B cell (primary cell): ENCODE results near the gene RAB11FIP5. TPM values are rescaled to one million over a fixed set of nuclear protein-coding genes. Genes with fewer than 3 reads are reported as not detected.
"Not testable (repeated sequence)": the region's sequence is repeated elsewhere in the genome, so short reads cannot be mapped to it uniquely, and the experiment has no call there.

Experiments used
- ATAC-seq: fragments of 200-7000 bp; cut with Tn5 transposase; one replicate; pipeline ENCODE4 v1.10.0; 2021; ENCODE audit warnings: low read depth, mild to moderate bottlenecking, moderate number of reproducible peaks, moderate library complexity
- CTCF ChIA-PET: fragments of 350-600 bp; sonication (Branson Sonifier 250); formaldehyde crosslinking; loops from one replicate; lab custom pipeline; 2021; ENCODE audit warnings: antibody characterized with exemption, inconsistent platforms; lab: Charles Lee
- POLR2A ChIA-PET: fragments of 350-600 bp; sonication (Branson Sonifier 250); formaldehyde crosslinking; loops from one replicate; lab custom pipeline; 2021; ENCODE audit warnings: antibody characterized with exemption; lab: Charles Lee
- DNase-seq: peaks from one replicate; pipeline ENCODE4 v3.0.0; 2013
- H2AFZ ChIP-seq: 2 replicates; pipeline ENCODE4 v1.6.1; 2012; ENCODE audit warnings: mild to moderate bottlenecking, low read depth, low read length; ENCODE audit not compliant: insufficient read depth, poor library complexity, severe bottlenecking
- H3K27ac ChIP-seq, 2 donors: 1 replicate in 1 of 2; 2 replicates in 1 of 2; pipeline ENCODE4 v1.5.1; 2012 to 2013; ENCODE audit warnings: low read length in 2 of 2, mild to moderate bottlenecking in 2 of 2, moderate library complexity in 1 of 2
- H3K27me3 ChIP-seq, 4 experiments: fragments of 200-600 bp in 1 of 4; sonication (generic) in 1 of 4; replicated peaks in 1 of 4; 1 replicate in 2 of 4; 2 replicates in 2 of 4; pipeline versions ENCODE4 v1.6.1 to v1.7.0; 2013 to 2016; ENCODE audit warnings: low read length in 3 of 4, mild to moderate bottlenecking in 2 of 4, mixed read lengths in 1 of 4, moderate library complexity in 1 of 4; ENCODE audit not compliant: insufficient read depth in 4 of 4, control insufficient read depth in 3 of 4; ENCODE audit errors: control extremely low read depth in 1 of 4
- H3K36me3 ChIP-seq, 2 experiments: replicated peaks in 1 of 2; 1 replicate in 1 of 2; 2 replicates in 1 of 2; pipeline versions ENCODE4 v1.6.1 to v1.7.1; 2013; ENCODE audit warnings: low read length in 1 of 2; ENCODE audit not compliant: insufficient read depth in 2 of 2, control insufficient read depth in 1 of 2; ENCODE audit errors: control extremely low read depth in 1 of 2, extremely low read depth in 1 of 2
- H3K4me1 ChIP-seq, 2 donors: fragments of 200-600 bp in 1 of 2; sonication (generic) in 1 of 2; 1 replicate in 1 of 2; 2 replicates in 1 of 2; pipeline versions ENCODE4 v1.5.1 to v1.6.1; 2013 to 2017; ENCODE audit warnings: low read length in 2 of 2; ENCODE audit not compliant: control insufficient read depth in 2 of 2, insufficient read depth in 2 of 2
- H3K4me2 ChIP-seq: replicated peaks from 2 replicates; pipeline ENCODE3; 2012; ENCODE audit warnings: mild to moderate bottlenecking, low read depth, low read length; ENCODE audit not compliant: poor library complexity, severe bottlenecking
- H3K4me3 ChIP-seq, 5 experiments: fragments of 200-600 bp in 1 of 5; sonication (generic) in 1 of 5; 1 replicate in 3 of 5; 2 replicates in 2 of 5; pipeline versions ENCODE4 v1.5.1 to v1.7.0; 2011 to 2016; ENCODE audit warnings: low read length in 4 of 5, mild to moderate bottlenecking in 4 of 5, low read depth in 2 of 5, control low read depth in 1 of 5, moderate library complexity in 1 of 5; ENCODE audit not compliant: insufficient read depth in 1 of 5; ENCODE audit errors: control extremely low read depth in 1 of 5, extremely low read depth in 1 of 5
- H3K79me2 ChIP-seq: fragments of 200-600 bp; sonication (generic); one replicate; pipeline ENCODE4 v1.6.0; 2016; ENCODE audit warnings: low read length; ENCODE audit not compliant: control insufficient read depth, insufficient read depth
- H3K9ac ChIP-seq: fragments of 200-600 bp; sonication (generic); 2 replicates; pipeline ENCODE4 v1.6.1; 2017; ENCODE audit warnings: mild to moderate bottlenecking, low read length, moderate library complexity
- H3K9me3 ChIP-seq, 3 donors: one replicate each; pipeline versions ENCODE4 v1.6.1 to v1.7.1; 2013; ENCODE audit warnings: low read length in 2 of 3; ENCODE audit not compliant: control insufficient read depth in 2 of 3, insufficient read depth in 1 of 3; ENCODE audit errors: control extremely low read depth in 1 of 3
- H4K20me1 ChIP-seq: 2 replicates; pipeline ENCODE4 v1.6.0; 2012; ENCODE audit warnings: mild to moderate bottlenecking, low read length; ENCODE audit not compliant: insufficient read depth, control insufficient read depth, poor library complexity, severe bottlenecking
- H3K27ac Mint-ChIP-seq: one replicate; pipeline ENCODE4 v1.8.0; 2021; ENCODE audit warnings: mixed read lengths
- H3K27me3 Mint-ChIP-seq: one replicate; pipeline ENCODE4 v1.8.0; 2021; ENCODE audit warnings: mixed read lengths
- H3K4me1 Mint-ChIP-seq: one replicate; pipeline ENCODE4 v1.8.0; 2021; ENCODE audit warnings: mixed read lengths
- H3K4me3 Mint-ChIP-seq: one replicate; pipeline ENCODE4 v1.8.0; 2021; ENCODE audit warnings: mixed read lengths
- H3K9me3 Mint-ChIP-seq: one replicate; pipeline ENCODE4 v1.8.0; 2022; ENCODE audit warnings: mixed read lengths; ENCODE audit not compliant: insufficient read depth
- CTCF ChIP-seq: fragments of 200-600 bp; IDR thresholded peaks from one replicate; pipeline ENCODE4 v1.8.0; 2022; ENCODE audit warnings: antibody characterized with exemption, mild to moderate bottlenecking
- EZH2 ChIP-seq: IDR thresholded peaks from 2 replicates; pipeline ENCODE4 v1.6.1; 2012; ENCODE audit warnings: borderline replicate concordance, low read depth, mild to moderate bottlenecking, moderate library complexity, low read length; ENCODE audit not compliant: insufficient read depth, poor library complexity, severe bottlenecking
- WGBS: methylation state at CpG from one replicate; pipeline ENCODE4 v1.1.5; 2013; ENCODE audit warnings: missing lambda C conversion rate; ENCODE audit not compliant: insufficient coverage; 5-methylcytosine and 5-hydroxymethylcytosine counted together
- intact Hi-C: fragments of 100-400 bp; cut with micrococcal nuclease; formaldehyde crosslinking; loops from one replicate; pipeline ENCODE4 v1.10.0; 2022
- polyA plus RNA-seq: library from polyadenylated mRNA; depleted of rRNA; stranded (reverse); fragments of >200 nt; gene quantifications from 2 replicates; pipeline ENCODE4 v1.2.3, GENCODE V29; 2012
- total RNA-seq, 2 donors: library from RNA; stranded (reverse); fragments of 120-200 nt in 1 of 2; gene quantifications; 1 replicate in 1 of 2; 2 replicates in 1 of 2; pipeline versions ENCODE4 v1.2.3 to v1.2.4, GENCODE V29; 2013 to 2022

Gene RAB11FIP5
- total and polyA plus RNA-seq, 2 donors (not counting 1 experiment from before 2014, with no cell fraction given), result 1.7 to 4.6 TPM

DNA sequence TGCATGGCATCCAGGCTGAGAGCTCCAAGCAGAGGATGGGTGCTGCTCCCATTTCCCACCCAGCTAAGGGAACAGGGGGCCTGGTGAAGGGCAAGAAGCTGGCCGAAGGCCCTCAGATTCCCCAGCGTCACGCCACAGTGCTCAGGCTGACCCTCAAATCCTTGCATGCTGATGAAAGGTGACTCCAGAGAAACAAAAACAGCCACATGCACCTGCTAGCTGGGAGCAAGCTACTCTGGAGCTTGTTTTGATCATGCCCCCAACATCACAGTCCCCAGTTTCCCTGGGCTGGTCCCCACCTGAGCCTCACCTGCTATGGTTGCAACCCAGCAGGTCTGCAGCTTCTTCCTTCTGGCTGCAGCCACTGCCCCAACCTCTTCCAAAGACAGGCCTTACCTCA is 13.3 kb downstream of the RAB11FIP5 start:
- Histone ChIP-seq H3K4me1 (no peaks in the 10 kb centered on the region), H3K27me3 (no peaks in the 10 kb centered on the region), H4K20me1 (no peaks in the 10 kb centered on the region), H3K4me3 (no peak overlapping the region), H3K9me3 (no peaks in the 10 kb centered on the region), H3K4me2 (no peak overlapping the region), H3K36me3 (no peaks in the 10 kb centered on the region), H3K79me2 (no peaks in the 10 kb centered on the region), H3K27ac (no peak overlapping the region), H2AFZ (no peak overlapping the region), H3K9ac (no peak overlapping the region)
- ATAC-seq, result no peak
- POLR2A ChIA-PET, result interaction anchor here (0.7 kb wide), 1 partner anchor 14 kb away, joined by 6 read pairs; no protein-coding TSS in a partner anchor
- H3K27ac Mint-ChIP-seq, result no peak overlapping the region
- H3K4me3 Mint-ChIP-seq, result no peak overlapping the region
- no peak for DNase-seq
- H3K27me3 Mint-ChIP-seq, result no peaks in the 10 kb centered on the region
- WGBS, result 96% methylated on average over 3 of the region's 3 CpGs
- CTCF ChIA-PET, result interaction anchor here (1.0 to 1.4 kb wide), 3 partner anchors 11 to 78 kb away, joined by 3 to 7 read pairs (median 4); no protein-coding TSS in a partner anchor
- no peaks in the 10 kb centered on the region for H3K9me3 Mint-ChIP-seq
- intact Hi-C loops, result no loop called here
- H3K4me1 Mint-ChIP-seq, result no peaks in the 10 kb centered on the region
- TF ChIP-seq CTCF, result no peak

DNA sequence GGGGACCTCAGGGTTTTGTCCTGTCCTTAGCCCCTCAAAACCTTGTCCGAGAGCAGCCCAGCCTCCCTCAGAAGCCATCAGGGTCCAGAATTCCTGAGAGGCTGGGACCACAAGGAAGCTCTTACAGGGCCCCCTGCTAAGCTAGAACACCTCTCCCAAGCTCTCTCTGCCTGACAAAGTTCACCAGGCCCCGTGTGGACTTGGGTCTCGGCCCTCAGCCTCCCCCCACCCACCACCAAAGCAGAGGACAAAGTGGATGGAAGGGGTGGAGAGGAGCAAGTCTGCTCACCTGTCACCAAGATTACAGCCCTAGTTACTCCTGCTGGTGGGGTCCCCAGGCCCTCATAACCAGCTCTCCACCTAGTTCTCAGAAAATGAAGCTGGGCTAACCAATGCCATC is 16.8 kb downstream of the RAB11FIP5 start:
- Histone ChIP-seq H2AFZ (no peak overlapping the region), H3K4me2 (no peak overlapping the region), H3K79me2 (no peaks in the 10 kb centered on the region), H3K9ac (no peak overlapping the region), H4K20me1 (no peaks in the 10 kb centered on the region), H3K27ac (no peak overlapping the region), H3K36me3 (no peaks in the 10 kb centered on the region), H3K4me1 (no peaks in the 10 kb centered on the region), H3K27me3 (no peaks in the 10 kb centered on the region), H3K9me3 (no peaks in the 10 kb centered on the region), H3K4me3 (no peak overlapping the region)
- no peaks in the 10 kb centered on the region for H3K4me1 Mint-ChIP-seq
- POLR2A ChIA-PET, result interaction anchor here (0.6 kb wide), 1 partner anchor 1106 kb away, joined by 3 read pairs; no protein-coding TSS in a partner anchor
- H3K4me3 Mint-ChIP-seq, result no peak overlapping the region
- no peaks in the 10 kb centered on the region for H3K9me3 Mint-ChIP-seq
- CTCF ChIA-PET, result interaction anchor here (2.2 kb wide), 1 partner anchor 10 kb away, joined by 9 read pairs; no protein-coding TSS in a partner anchor
- ATAC-seq (no peak), DNase-seq (no peak)
- H3K27me3 Mint-ChIP-seq, result no peaks in the 10 kb centered on the region
- WGBS, result 92% methylated on average over 1 of the region's 3 CpGs
- TF ChIP-seq EZH2, result no peak
- TF ChIP-seq CTCF, result no peak
- intact Hi-C loops, result no loop called here
- no peak overlapping the region for H3K27ac Mint-ChIP-seq

DNA sequence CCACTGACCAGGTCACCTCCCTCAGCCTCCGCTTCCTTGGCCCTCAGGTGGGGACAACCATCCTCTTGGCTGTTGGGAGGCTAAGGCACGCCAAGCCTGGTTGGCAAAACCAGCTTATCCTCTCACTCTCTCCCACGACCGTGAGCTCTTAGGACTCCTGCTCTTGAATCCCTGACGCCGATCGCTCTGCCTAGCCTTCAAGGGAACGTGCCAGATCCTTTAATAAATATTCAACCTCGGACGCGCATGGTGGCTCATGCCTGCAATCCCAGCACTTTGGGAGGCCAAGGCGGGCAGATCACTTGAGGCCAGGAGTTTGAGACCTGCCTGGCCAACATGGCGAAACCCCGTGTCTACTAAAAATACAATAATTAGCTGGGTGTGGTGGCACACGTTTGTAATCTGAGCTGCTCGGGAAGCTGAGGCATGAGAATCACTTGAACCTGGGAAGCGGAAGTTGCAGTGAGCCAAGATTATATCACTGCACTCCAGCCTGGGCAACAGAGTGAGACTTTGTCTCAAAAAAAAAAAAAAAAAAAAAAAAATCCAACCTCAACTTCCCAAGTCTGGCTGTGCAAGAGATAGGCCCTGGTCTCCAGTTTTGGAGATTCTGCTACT is 19.0 kb downstream of the RAB11FIP5 start:
- H3K4me2 ChIP-seq, H3K9me3 ChIP-seq, H3K4me1 Mint-ChIP-seq, H3K4me3 Mint-ChIP-seq, H3K36me3 ChIP-seq, H3K27ac ChIP-seq, H3K79me2 ChIP-seq, intact Hi-C loops, H3K27me3 ChIP-seq, H3K9ac ChIP-seq, H3K4me1 ChIP-seq, H4K20me1 ChIP-seq, POLR2A ChIA-PET, DNase-seq, H2AFZ ChIP-seq, H3K9me3 Mint-ChIP-seq, ATAC-seq, H3K27me3 Mint-ChIP-seq, H3K27ac Mint-ChIP-seq, H3K4me3 ChIP-seq: not testable (repeated sequence)
- CTCF ChIA-PET, result interaction anchor here (2.2 kb wide), 1 partner anchor 8 kb away, joined by 9 read pairs; no protein-coding TSS in a partner anchor
- 97% methylated on average over 15 of the region's 17 CpGs for WGBS
